ENCODE data around the gene TNFRSF8.
A peak's percentile ranks its signal among the peaks of the same experiment; 100 is the strongest.

TNFRSF8 gene

GRCh38 chr1:12049616-12050015 is 13.5 kb upstream of the TNFRSF8 start:
- no peaks in the 10 kb centered on the region for H3K9me3 Mint-ChIP-seq
- peak overlapping the region; percentile 39 for H3K27ac Mint-ChIP-seq
- H3K36me3 Mint-ChIP-seq (ENCODE audit: low read depth): no peaks in the 10 kb centered on the region
- peaks cover 27% of the 10 kb centered on the region for H3K4me1 Mint-ChIP-seq (ENCODE audit: low read depth)
- H3K27me3 Mint-ChIP-seq (ENCODE audit: low read depth): no peaks in the 10 kb centered on the region
- H3K4me3 Mint-ChIP-seq: no peak overlapping the region

GRCh38 chr1:12051361-12051760 is 11.7 kb upstream of the TNFRSF8 start:
- H3K27me3 Mint-ChIP-seq (ENCODE audit: low read depth): no peaks in the 10 kb centered on the region
- H3K4me3 Mint-ChIP-seq: no peak overlapping the region
- H3K4me1 Mint-ChIP-seq (ENCODE audit: low read depth): peaks cover 27% of the 10 kb centered on the region
- H3K9me3 Mint-ChIP-seq: no peaks in the 10 kb centered on the region
- no peak overlapping the region for H3K27ac Mint-ChIP-seq
- H3K36me3 Mint-ChIP-seq (ENCODE audit: low read depth): no peaks in the 10 kb centered on the region

GRCh38 chr1:12052008-12052573 is 11.0 kb upstream of the TNFRSF8 start:
- Mint-ChIP-seq H3K27me3 (ENCODE audit: low read depth) (no peaks in the 10 kb centered on the region), H3K4me3 (no peak overlapping the region), H3K4me1 (ENCODE audit: low read depth) (peaks cover 34% of the 10 kb centered on the region), H3K36me3 (ENCODE audit: low read depth) (no peaks in the 10 kb centered on the region), H3K27ac (peak overlapping the region; percentile 63), H3K9me3 (no peaks in the 10 kb centered on the region)

GRCh38 chr1:12052997-12053686 is 10.0 kb upstream of the TNFRSF8 start:
- Mint-ChIP-seq H3K4me3 (peak overlapping the region; percentile 12), H3K27ac (no peak overlapping the region), H3K27me3 (ENCODE audit: low read depth) (no peaks in the 10 kb centered on the region), H3K36me3 (ENCODE audit: low read depth) (peaks cover 4% of the 10 kb centered on the region), H3K9me3 (no peaks in the 10 kb centered on the region), H3K4me1 (ENCODE audit: low read depth) (peaks cover 42% of the 10 kb centered on the region)

- peaks cover 44% of the 10 kb centered on the region for H3K4me1 Mint-ChIP-seq (ENCODE audit: low read depth)
- H3K27ac Mint-ChIP-seq: no peak overlapping the region
- H3K36me3 Mint-ChIP-seq (ENCODE audit: low read depth): peaks cover 4% of the 10 kb centered on the region
- H3K9me3 Mint-ChIP-seq: no peaks in the 10 kb centered on the region
- H3K27me3 Mint-ChIP-seq (ENCODE audit: low read depth): no peaks in the 10 kb centered on the region
- H3K4me3 Mint-ChIP-seq: no peak overlapping the region
Measured at GRCh38 chr1:12053752-12054548, 9.2 kb upstream of the TNFRSF8 start.

GRCh38 chr1:12055259-12055658 is 7.8 kb upstream of the TNFRSF8 start:
- no peak overlapping the region for H3K27ac Mint-ChIP-seq
- H3K27me3 Mint-ChIP-seq (ENCODE audit: low read depth): no peaks in the 10 kb centered on the region
- no peak overlapping the region for H3K4me3 Mint-ChIP-seq
- peaks cover 4% of the 10 kb centered on the region for H3K36me3 Mint-ChIP-seq (ENCODE audit: low read depth)
- peaks cover 49% of the 10 kb centered on the region for H3K4me1 Mint-ChIP-seq (ENCODE audit: low read depth)
- no peaks in the 10 kb centered on the region for H3K9me3 Mint-ChIP-seq

GRCh38 chr1:12056331-12056841 is 6.7 kb upstream of the TNFRSF8 start:
- Mint-ChIP-seq H3K27ac (peak overlapping the region; percentile 69), H3K4me3 (peak overlapping the region; percentile 7), H3K9me3 (no peaks in the 10 kb centered on the region), H3K36me3 (ENCODE audit: low read depth) (peaks cover 4% of the 10 kb centered on the region), H3K27me3 (ENCODE audit: low read depth) (no peaks in the 10 kb centered on the region), H3K4me1 (ENCODE audit: low read depth) (peaks cover 52% of the 10 kb centered on the region)

GRCh38 chr1:12057382-12057781 is 5.7 kb upstream of the TNFRSF8 start:
- Mint-ChIP-seq H3K4me3 (no peak overlapping the region), H3K36me3 (ENCODE audit: low read depth) (peaks cover 4% of the 10 kb centered on the region), H3K9me3 (no peaks in the 10 kb centered on the region), H3K27me3 (ENCODE audit: low read depth) (no peaks in the 10 kb centered on the region), H3K4me1 (ENCODE audit: low read depth) (peaks cover 48% of the 10 kb centered on the region), H3K27ac (peak overlapping the region; percentile 62)

GRCh38 chr1:12057940-12058687 is 5.0 kb upstream of the TNFRSF8 start:
- peaks cover 4% of the 10 kb centered on the region for H3K36me3 Mint-ChIP-seq (ENCODE audit: low read depth)
- H3K27ac Mint-ChIP-seq: no peak overlapping the region

GRCh38 chr1:12059226-12059625 is 3.9 kb upstream of the TNFRSF8 start:
- Mint-ChIP-seq H3K36me3 (ENCODE audit: low read depth) (peaks cover 7% of the 10 kb centered on the region), H3K27me3 (ENCODE audit: low read depth) (peaks cover 5% of the 10 kb centered on the region), H3K9me3 (no peaks in the 10 kb centered on the region), H3K4me1 (ENCODE audit: low read depth) (peaks cover 52% of the 10 kb centered on the region), H3K4me3 (peak overlapping the region; percentile 2), H3K27ac (peak overlapping the region; percentile 62)

More at GRCh38 chr1:12057940-12058687, 5.0 kb upstream of the TNFRSF8 start:
- no peak overlapping the region for H3K4me3 Mint-ChIP-seq
- H3K9me3 Mint-ChIP-seq: no peaks in the 10 kb centered on the region
- no peaks in the 10 kb centered on the region for H3K27me3 Mint-ChIP-seq (ENCODE audit: low read depth)
- peaks cover 48% of the 10 kb centered on the region for H3K4me1 Mint-ChIP-seq (ENCODE audit: low read depth)

- H3K4me3 Mint-ChIP-seq: peak overlapping the region; percentile 2
- H3K4me1 Mint-ChIP-seq (ENCODE audit: low read depth): peaks cover 57% of the 10 kb centered on the region
- peak overlapping the region; percentile 62 for H3K27ac Mint-ChIP-seq
Measured at GRCh38 chr1:12059722-12060464, 3.2 kb upstream of the TNFRSF8 start.

GRCh38 chr1:12060500-12060899 is 2.6 kb upstream of the TNFRSF8 start:
- H3K9me3 Mint-ChIP-seq: no peaks in the 10 kb centered on the region
- no peak overlapping the region for H3K27ac Mint-ChIP-seq
- peaks cover 57% of the 10 kb centered on the region for H3K4me1 Mint-ChIP-seq (ENCODE audit: low read depth)
- H3K36me3 Mint-ChIP-seq (ENCODE audit: low read depth): peaks cover 12% of the 10 kb centered on the region
- no peak overlapping the region for H3K4me3 Mint-ChIP-seq
- H3K27me3 Mint-ChIP-seq (ENCODE audit: low read depth): peaks cover 10% of the 10 kb centered on the region

More at GRCh38 chr1:12059722-12060464, 3.2 kb upstream of the TNFRSF8 start:
- peaks cover 12% of the 10 kb centered on the region for H3K36me3 Mint-ChIP-seq (ENCODE audit: low read depth)
- H3K27me3 Mint-ChIP-seq (ENCODE audit: low read depth): peaks cover 10% of the 10 kb centered on the region
- no peaks in the 10 kb centered on the region for H3K9me3 Mint-ChIP-seq

GRCh38 chr1:12064073-12064969 is 1.2 kb downstream of the TNFRSF8 start:
- H3K4me1 Mint-ChIP-seq (ENCODE audit: low read depth): peaks cover 58% of the 10 kb centered on the region
- peak overlapping the region; percentile 32 for H3K27ac Mint-ChIP-seq
- peaks cover 17% of the 10 kb centered on the region for H3K36me3 Mint-ChIP-seq (ENCODE audit: low read depth)
- H3K9me3 Mint-ChIP-seq: no peaks in the 10 kb centered on the region
- peaks cover 10% of the 10 kb centered on the region for H3K27me3 Mint-ChIP-seq (ENCODE audit: low read depth)
- peak overlapping the region; percentile 87 for H3K4me3 Mint-ChIP-seq

Data from T-helper 1 cell treated with Interleukin-12 subunit alpha and Interleukin-12 subunit beta and Interleukin-4 antibody, amounts not matched to agents 30 μg/mL and 1 μg/mL, for 36 hours (primary cell).